ENCODE data around the gene ANKRD1.

- TF ChIP-seq GATA2 (IDR thresholded peaks at IDR 0.05; ENCODE audit: low read depth, low read length), result no peak
- no peak for TF ChIP-seq GATA3 (IDR thresholded peaks at IDR 0.05; ENCODE audit: low read depth, low read length)
These were observed 2.3 kb upstream of the ANKRD1 start for GRCh38 chr10:90923111-90923731.
